ENCODE results near the gene HMX3.
"Not testable (repeated sequence)": the region's sequence is repeated elsewhere in the genome, so short reads cannot be mapped to it uniquely, and the experiment has no call there.

HMX3 gene

GRCh38 chr10:123160311-123160980, 24.7 kb downstream of the HMX3 start:
- Histone ChIP-seq H3K4me3 (no peak overlapping the region), H3K27ac (no peak overlapping the region)
- TF ChIP-seq, protein P1, sequence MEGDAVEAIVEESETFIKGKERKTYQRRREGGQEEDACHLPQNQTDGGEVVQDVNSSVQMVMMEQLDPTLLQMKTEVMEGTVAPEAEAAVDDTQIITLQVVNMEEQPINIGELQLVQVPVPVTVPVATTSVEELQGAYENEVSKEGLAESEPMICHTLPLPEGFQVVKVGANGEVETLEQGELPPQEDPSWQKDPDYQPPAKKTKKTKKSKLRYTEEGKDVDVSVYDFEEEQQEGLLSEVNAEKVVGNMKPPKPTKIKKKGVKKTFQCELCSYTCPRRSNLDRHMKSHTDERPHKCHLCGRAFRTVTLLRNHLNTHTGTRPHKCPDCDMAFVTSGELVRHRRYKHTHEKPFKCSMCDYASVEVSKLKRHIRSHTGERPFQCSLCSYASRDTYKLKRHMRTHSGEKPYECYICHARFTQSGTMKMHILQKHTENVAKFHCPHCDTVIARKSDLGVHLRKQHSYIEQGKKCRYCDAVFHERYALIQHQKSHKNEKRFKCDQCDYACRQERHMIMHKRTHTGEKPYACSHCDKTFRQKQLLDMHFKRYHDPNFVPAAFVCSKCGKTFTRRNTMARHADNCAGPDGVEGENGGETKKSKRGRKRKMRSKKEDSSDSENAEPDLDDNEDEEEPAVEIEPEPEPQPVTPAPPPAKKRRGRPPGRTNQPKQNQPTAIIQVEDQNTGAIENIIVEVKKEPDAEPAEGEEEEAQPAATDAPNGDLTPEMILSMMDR (IDR thresholded peaks at IDR 0.05) = no peak
- DNase-seq (ENCODE audit: low spot score) = no peak

DNA sequence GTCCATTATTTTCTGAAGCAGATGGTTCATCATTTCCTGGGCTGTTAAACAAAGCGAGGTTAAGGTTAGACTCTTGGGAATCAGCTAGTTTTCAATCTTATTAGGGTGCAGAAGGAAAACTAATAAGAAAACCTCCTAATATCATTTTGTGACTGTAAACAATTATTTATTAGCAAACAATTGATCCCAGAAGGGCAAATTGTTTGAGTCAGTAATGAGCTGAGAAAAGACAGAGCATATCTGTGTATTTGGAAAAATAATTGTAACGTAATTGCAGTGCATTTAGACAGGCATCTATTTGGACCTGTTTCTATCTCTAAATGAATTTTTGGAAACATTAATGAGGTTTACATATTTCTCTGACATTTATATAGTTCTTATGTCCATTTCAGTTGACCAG, 28.5 kb downstream of the HMX3 start:
- TF ChIP-seq, protein P1 (IDR thresholded peaks at IDR 0.05) = no peak
- no peak for DNase-seq (ENCODE audit: low spot score)
- no peak overlapping the region for H3K27ac ChIP-seq
- no peak overlapping the region for H3K4me3 ChIP-seq

GRCh38 chr10:123165445-123166072, 29.8 kb downstream of the HMX3 start:
- Histone ChIP-seq H3K27ac (no peak overlapping the region), H3K4me3 (no peak overlapping the region)
- TF ChIP-seq, protein P1 (IDR thresholded peaks at IDR 0.05) = no peak
- no peak for DNase-seq (ENCODE audit: low spot score)

GRCh38 chr10:123166618-123167017, 30.8 kb downstream of the HMX3 start:
- no peak overlapping the region for H3K27ac ChIP-seq
- no peak for DNase-seq (ENCODE audit: low spot score)
- H3K4me3 ChIP-seq = no peak overlapping the region
- TF ChIP-seq, protein P1 (IDR thresholded peaks at IDR 0.05) = no peak

- Histone ChIP-seq H3K4me3 (no peak overlapping the region), H3K27ac (no peak overlapping the region)
- no peak for DNase-seq (ENCODE audit: low spot score)
- TF ChIP-seq, protein P1 (IDR thresholded peaks at IDR 0.05) = no peak
Observed at GRCh38 chr10:123170961-123171360, 35.2 kb downstream of the HMX3 start.

DNA sequence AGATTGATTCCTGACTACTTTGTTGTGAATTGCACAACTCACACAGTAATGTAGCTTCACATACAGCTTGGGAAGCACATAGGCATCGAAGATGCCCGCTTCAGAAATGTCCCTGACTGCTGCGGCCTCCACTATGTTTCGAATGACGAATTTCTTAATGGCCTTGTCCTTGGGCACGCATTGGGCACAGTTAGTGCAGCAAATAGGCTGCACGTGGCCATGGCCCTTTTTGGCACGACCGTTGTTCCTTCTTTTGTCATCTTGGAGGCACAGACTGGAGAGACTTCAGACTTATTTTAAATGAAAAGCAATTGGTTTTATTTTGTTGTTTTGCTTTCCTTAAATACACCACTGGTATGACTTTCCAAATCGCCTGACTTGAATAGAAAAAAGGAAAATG, 35.8 kb downstream of the HMX3 start:
- not testable (repeated sequence) for H3K27ac ChIP-seq; DNase-seq (ENCODE audit: low spot score); H3K4me3 ChIP-seq

- Histone ChIP-seq H3K4me3 (no peak overlapping the region), H3K27ac (no peak overlapping the region)
- TF ChIP-seq, protein P1 (IDR thresholded peaks at IDR 0.05) = no peak
- DNase-seq (ENCODE audit: low spot score) = no peak
Observed at GRCh38 chr10:123175389-123176387, 39.9 kb downstream of the HMX3 start.

DNA sequence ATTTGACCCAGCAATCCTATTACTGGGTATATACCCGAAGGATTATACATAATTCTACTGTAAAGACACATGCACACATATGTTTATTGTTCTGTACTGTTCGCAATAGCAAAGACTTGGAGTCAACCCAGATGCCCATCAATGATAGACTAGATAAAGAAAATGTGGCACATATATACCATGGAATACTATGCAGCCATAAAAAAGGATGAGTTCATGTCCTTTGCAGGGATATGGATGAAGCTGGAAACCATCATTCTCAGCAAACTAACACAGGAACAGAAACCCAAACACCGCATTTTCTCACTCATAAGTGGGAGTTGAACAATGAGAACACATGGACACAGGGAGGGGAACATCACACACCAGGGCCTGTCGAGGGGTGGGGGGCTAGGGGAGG, 42.6 kb downstream of the HMX3 start:
- H3K4me3 ChIP-seq; DNase-seq (ENCODE audit: low spot score); H3K27ac ChIP-seq: not testable (repeated sequence)
